Measurements from ENCODE around the gene ANTXRL. TPM values are rescaled to one million over a fixed set of nuclear protein-coding genes. Genes with fewer than 3 reads are reported as not detected.
"Not testable (repeated sequence)": the region's sequence is repeated elsewhere in the genome, so short reads cannot be mapped to it uniquely, and the experiment has no call there.

ANTXRL gene
- total RNA-seq, 4 donors from 2014 or later: not detected

DNA sequence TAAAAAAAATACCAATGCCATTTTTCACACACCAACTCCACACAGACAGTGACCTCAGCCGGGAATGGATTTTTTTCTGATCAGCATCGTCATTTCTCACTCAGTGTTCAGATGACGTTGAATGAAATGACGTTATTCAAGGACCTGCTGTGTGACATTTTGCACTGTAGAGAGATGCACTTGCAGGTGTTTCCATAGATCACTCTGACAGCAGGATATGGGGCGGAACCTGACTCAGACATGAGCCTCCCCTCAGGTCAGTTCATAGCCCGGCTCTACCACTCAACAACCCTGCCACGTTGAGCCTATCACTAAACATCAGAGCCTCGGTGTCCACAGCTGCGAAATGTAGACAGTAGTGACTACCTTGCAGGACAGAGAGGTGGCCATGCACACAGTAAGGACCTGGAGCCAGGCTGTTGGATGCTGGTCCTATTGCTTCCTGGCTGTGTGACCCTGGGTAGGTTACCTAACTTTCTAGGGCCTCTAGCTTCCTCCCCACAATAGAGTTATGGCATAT, 41.4 kb upstream of the ANTXRL start:
- no peak for TF ChIP-seq POLR2A (IDR thresholded peaks at IDR 0.05)
- no peak for TF ChIP-seq EP300 (IDR thresholded peaks at IDR 0.05)
- TF ChIP-seq, protein P1, sequence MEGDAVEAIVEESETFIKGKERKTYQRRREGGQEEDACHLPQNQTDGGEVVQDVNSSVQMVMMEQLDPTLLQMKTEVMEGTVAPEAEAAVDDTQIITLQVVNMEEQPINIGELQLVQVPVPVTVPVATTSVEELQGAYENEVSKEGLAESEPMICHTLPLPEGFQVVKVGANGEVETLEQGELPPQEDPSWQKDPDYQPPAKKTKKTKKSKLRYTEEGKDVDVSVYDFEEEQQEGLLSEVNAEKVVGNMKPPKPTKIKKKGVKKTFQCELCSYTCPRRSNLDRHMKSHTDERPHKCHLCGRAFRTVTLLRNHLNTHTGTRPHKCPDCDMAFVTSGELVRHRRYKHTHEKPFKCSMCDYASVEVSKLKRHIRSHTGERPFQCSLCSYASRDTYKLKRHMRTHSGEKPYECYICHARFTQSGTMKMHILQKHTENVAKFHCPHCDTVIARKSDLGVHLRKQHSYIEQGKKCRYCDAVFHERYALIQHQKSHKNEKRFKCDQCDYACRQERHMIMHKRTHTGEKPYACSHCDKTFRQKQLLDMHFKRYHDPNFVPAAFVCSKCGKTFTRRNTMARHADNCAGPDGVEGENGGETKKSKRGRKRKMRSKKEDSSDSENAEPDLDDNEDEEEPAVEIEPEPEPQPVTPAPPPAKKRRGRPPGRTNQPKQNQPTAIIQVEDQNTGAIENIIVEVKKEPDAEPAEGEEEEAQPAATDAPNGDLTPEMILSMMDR (IDR thresholded peaks at IDR 0.05): no peak
- TF ChIP-seq POLR2AphosphoS5 (IDR thresholded peaks at IDR 0.05): no peak
- no peak for DNase-seq (ENCODE audit: low spot score in 2 of 2)

DNA sequence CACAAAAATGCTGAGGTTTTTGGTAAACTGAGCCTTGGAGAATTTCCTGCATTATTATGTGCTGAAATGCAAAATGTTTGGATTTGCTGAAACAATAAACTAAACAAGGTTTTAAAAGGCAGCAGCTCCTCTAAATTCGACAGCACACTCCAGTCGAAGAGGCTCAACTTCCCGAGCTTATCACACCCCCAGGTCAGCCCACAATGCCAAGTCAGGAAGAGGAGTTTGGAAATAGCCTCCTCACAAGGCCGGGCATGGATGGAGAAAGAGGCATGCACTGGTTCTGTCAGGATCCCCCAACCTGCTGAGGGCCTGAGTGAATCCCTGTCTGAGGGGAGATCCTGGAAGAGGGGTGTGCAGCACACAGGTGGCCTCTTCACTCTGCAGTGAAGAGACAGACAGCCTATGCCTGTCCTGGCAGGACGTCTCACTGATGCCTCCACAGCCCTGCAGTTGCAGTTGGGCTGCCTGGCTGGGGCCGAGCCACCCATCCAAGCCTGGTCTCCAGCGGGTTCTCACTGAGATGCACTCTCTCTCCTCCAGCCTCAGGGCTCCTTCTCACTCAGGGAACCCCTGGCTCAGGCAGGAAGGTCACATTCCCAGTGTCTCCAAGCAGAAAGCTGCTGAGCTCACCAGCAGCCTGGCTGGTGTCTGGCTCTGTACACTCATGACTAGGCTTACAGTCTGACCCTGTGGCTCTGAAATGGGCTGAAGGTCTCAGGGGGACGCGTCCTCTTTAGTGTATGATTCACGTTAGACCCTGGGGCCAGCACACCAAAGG, 40.2 kb upstream of the ANTXRL start:
- 75% methylated on average over 8 of the region's 10 CpGs for WGBS
- not testable (repeated sequence) for H3K36me3 ChIP-seq, H3K27me3 ChIP-seq, H3K27ac ChIP-seq, H3K4me1 ChIP-seq, H3K4me3 ChIP-seq, H3K9me3 ChIP-seq
- peak in 1 of 2 donors; percentile 65 for DNase-seq (ENCODE audit: low spot score in 2 of 2)

More for the DNA sequence above, 41.4 kb upstream of the ANTXRL start:
- Histone ChIP-seq H3K9me3 (peaks cover 4% of the 10 kb centered on the region), H3K27ac (no peak overlapping the region), H3K27me3 (no peaks in the 10 kb centered on the region), H3K4me3 (no peak overlapping the region), H3K4me1 (no peaks in the 10 kb centered on the region), H3K36me3 (no peaks in the 10 kb centered on the region)
- 83% methylated on average over 8 of the region's 9 CpGs for WGBS

DNA sequence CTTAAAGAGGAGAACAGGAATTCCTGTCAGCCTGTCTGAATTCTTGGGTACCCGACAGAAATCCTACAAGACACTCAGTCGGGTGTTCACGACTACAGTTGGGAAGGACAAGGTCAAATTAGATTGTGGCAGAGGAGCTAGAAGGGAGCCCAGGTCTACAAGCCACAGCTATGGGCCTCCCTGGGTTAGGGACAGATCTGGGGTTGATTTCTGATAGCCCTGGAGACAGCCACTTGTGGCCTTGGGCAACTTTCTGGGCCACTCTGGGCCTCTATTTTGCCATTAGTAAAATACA, 39.7 kb upstream of the ANTXRL start:
- Histone ChIP-seq H3K9me3 (peaks cover 3% of the 10 kb centered on the region), H3K4me1 (no peaks in the 10 kb centered on the region), H3K27ac (no peak overlapping the region), H3K4me3 (no peak overlapping the region), H3K27me3 (no peaks in the 10 kb centered on the region), H3K36me3 (no peaks in the 10 kb centered on the region)
- DNase-seq (ENCODE audit: low spot score in 2 of 2): no peak
- 100% methylated on average over 1 of the region's 3 CpGs for WGBS
- TF ChIP-seq POLR2A (IDR thresholded peaks at IDR 0.05): no peak
- TF ChIP-seq POLR2AphosphoS5 (IDR thresholded peaks at IDR 0.05): no peak
- TF ChIP-seq, protein P1 (IDR thresholded peaks at IDR 0.05): no peak
- TF ChIP-seq EP300 (IDR thresholded peaks at IDR 0.05): no peak

DNA sequence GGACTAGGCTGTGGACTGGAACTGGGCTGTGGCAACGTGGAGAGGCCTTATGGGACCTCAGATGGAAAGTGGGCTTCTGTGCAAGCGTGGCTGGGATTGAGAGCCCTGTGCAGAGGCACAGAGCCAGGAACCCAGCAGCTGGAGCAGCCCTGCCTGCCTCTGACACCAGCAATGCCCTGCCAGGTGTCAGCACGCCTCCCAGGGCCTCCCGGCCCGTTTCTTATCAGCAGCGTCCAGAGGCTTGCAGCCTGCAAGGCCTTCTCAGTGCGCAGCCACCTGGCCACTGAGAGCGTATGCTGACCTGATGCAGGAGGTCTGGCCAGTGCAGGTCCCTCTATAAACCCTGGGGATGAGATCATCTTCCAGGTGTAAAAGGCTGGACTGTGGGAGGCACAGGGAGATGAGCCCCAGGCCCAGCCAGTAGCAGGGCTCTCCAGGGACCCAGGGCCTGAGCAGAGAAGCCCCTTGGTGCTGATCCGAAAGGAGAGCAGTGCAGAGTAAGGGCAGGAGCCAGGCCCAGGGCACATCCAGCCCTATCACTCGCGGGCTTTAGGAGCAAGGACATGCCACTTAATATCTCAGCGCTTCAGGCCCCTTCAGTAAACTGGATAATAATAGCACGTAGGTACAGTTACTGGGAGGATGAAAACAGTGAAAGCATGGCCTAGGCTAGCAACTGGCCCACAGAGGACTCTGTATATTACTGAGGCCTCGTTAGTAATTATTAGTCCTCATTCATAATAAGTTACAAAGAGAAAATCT, 38.8 kb upstream of the ANTXRL start:
- TF ChIP-seq POLR2A (IDR thresholded peaks at IDR 0.05): no peak
- TF ChIP-seq, protein P1 (IDR thresholded peaks at IDR 0.05): no peak
- TF ChIP-seq EP300 (IDR thresholded peaks at IDR 0.05): no peak
- no peak for TF ChIP-seq POLR2AphosphoS5 (IDR thresholded peaks at IDR 0.05)
- 80% methylated on average over 8 of the region's 14 CpGs for WGBS
- no peak overlapping the region for H3K27ac ChIP-seq
- H3K36me3 ChIP-seq: no peaks in the 10 kb centered on the region
- no peaks in the 10 kb centered on the region for H3K9me3 ChIP-seq
- no peak overlapping the region for H3K4me3 ChIP-seq
- DNase-seq (ENCODE audit: low spot score in 2 of 2): peak; percentile 42 to 68
- no peaks in the 10 kb centered on the region for H3K27me3 ChIP-seq
- no peaks in the 10 kb centered on the region for H3K4me1 ChIP-seq

GRCh38 chr10:46248651-46249146, 38.1 kb upstream of the ANTXRL start:
- WGBS: 74% methylated on average over 9 of the region's 10 CpGs
- Histone ChIP-seq H3K27ac (no peak overlapping the region), H3K4me1 (no peaks in the 10 kb centered on the region), H3K27me3 (no peaks in the 10 kb centered on the region), H3K4me3 (no peak overlapping the region), H3K36me3 (no peaks in the 10 kb centered on the region), H3K9me3 (no peaks in the 10 kb centered on the region)
- TF ChIP-seq POLR2AphosphoS5 (IDR thresholded peaks at IDR 0.05): no peak
- TF ChIP-seq, protein P1 (IDR thresholded peaks at IDR 0.05): no peak
- no peak for TF ChIP-seq POLR2A (IDR thresholded peaks at IDR 0.05)
- TF ChIP-seq EP300 (IDR thresholded peaks at IDR 0.05): no peak
- peak; percentile 48 to 66 for DNase-seq (ENCODE audit: low spot score in 2 of 2)

GRCh38 chr10:46249617-46250344, 37.0 kb upstream of the ANTXRL start:
- H3K4me3 ChIP-seq, H3K36me3 ChIP-seq, H3K4me1 ChIP-seq, H3K27me3 ChIP-seq, H3K9me3 ChIP-seq, H3K27ac ChIP-seq: not testable (repeated sequence)
- 93% methylated on average over 5 of the region's 9 CpGs for WGBS
- DNase-seq (ENCODE audit: low spot score in 2 of 2): peak in 1 of 2 donors; percentile 50

All from suprapubic skin (tissue), 4 donors.